Measurements from ENCODE around the gene UPF1. TPM values are rescaled to one million over a fixed set of nuclear protein-coding genes. Genes with fewer than 3 reads are reported as not detected.
A peak's percentile ranks its signal among the peaks of the same experiment; 100 is the strongest.

The UPF1 gene
- total and polyA plus RNA-seq, 2 of the 13 experiments (the other 11 are each of a cell fraction or from before 2014, with no cell fraction given): 16.9 to 41.8 TPM

DNA sequence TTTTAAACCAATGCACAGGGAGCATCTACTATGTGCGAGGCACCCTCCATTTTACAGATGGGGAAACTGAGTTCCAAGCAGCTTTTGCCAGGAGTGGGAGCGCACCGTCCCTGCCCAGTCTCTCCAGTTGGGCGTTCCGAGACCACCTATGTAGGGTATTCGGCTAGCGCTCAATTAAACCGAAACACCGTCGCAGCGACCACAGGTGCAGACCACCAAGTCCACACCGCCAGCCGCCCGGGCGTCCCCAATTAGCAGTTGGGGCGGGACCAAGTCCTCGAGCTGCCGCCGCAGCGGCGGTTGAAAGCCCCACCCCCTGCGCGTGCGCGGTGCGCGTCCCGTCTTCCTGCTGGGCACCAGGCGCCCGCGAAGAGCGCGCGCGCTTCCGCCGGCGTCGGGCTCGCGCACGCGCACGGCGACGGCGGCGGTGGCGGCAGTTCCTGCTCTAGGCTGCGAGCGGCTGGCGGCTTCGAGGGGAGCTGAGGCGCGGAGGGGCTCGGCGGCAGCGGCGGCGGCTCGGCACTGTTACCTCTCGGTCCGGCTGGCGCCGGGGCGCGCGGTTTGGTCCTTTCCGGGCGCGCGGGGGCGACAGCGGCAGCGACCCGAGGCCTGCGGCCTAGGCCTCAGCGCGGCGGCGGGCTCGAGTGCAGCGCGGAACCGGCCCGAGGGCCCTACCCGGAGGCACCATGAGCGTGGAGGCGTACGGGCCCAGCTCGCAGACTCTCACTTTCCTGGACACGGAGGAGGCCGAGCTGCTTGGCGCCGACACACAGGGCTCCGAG is at the start of gene UPF1 (continued):
- TF ChIP-seq, protein P1, sequence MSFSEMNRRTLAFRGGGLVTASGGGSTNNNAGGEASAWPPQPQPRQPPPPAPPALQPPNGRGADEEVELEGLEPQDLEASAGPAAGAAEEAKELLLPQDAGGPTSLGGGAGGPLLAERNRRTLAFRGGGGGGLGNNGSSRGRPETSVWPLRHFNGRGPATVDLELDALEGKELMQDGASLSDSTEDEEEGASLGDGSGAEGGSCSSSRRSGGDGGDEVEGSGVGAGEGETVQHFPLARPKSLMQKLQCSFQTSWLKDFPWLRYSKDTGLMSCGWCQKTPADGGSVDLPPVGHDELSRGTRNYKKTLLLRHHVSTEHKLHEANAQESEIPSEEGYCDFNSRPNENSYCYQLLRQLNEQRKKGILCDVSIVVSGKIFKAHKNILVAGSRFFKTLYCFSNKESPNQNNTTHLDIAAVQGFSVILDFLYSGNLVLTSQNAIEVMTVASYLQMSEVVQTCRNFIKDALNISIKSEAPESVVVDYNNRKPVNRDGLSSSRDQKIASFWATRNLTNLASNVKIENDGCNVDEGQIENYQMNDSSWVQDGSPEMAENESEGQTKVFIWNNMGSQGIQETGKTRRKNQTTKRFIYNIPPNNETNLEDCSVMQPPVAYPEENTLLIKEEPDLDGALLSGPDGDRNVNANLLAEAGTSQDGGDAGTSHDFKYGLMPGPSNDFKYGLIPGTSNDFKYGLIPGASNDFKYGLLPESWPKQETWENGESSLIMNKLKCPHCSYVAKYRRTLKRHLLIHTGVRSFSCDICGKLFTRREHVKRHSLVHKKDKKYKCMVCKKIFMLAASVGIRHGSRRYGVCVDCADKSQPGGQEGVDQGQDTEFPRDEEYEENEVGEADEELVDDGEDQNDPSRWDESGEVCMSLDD (CRISPR knock-in tag; IDR thresholded peaks at IDR 0.05; ENCODE audit: borderline replicate concordance): peak; percentile 36; the same call in 1 of the 2 replicates
- peak; percentile 32; the same call in 1 of the 2 replicates for TF ChIP-seq BRD4 (CRISPR knock-in tag; IDR thresholded peaks at IDR 0.05)
- 0 out of 2 replicates have a peak, but pooled peaks have one; percentile 2 for TF ChIP-seq BCL6 (CRISPR knock-in tag; IDR thresholded peaks at IDR 0.05)
- peak; percentile 80; the same call in 1 of the 2 replicates for TF ChIP-seq MEIS2 (CRISPR knock-in tag; IDR thresholded peaks at IDR 0.05)
- TF ChIP-seq KLF16 (CRISPR knock-in tag; IDR thresholded peaks at IDR 0.05): 0 out of 4 replicates have a peak, but pooled peaks of 1 of the 2 experiments have one; percentile 23
- peak; percentile 73 for TF ChIP-seq POLR2AphosphoS5 (IDR thresholded peaks at IDR 0.05; ENCODE audit: low read depth, low read length)
- 0 out of 2 replicates have a peak, but pooled peaks have one; percentile 28 for TF ChIP-seq NFKB2 (CRISPR knock-in tag; IDR thresholded peaks at IDR 0.05; ENCODE audit: borderline replicate concordance)
- no peak for TF ChIP-seq ZNF460 (CRISPR knock-in tag; IDR thresholded peaks at IDR 0.05; ENCODE audit: borderline replicate concordance)
- TF ChIP-seq CHCHD3 (CRISPR knock-in tag; IDR thresholded peaks at IDR 0.05): 0 out of 2 replicates have a peak, but pooled peaks have one; percentile 58
- peak; percentile 83 for TF ChIP-seq ZSCAN21 (CRISPR knock-in tag; IDR thresholded peaks at IDR 0.05; ENCODE audit: borderline replicate concordance)
- TF ChIP-seq, protein P2, sequence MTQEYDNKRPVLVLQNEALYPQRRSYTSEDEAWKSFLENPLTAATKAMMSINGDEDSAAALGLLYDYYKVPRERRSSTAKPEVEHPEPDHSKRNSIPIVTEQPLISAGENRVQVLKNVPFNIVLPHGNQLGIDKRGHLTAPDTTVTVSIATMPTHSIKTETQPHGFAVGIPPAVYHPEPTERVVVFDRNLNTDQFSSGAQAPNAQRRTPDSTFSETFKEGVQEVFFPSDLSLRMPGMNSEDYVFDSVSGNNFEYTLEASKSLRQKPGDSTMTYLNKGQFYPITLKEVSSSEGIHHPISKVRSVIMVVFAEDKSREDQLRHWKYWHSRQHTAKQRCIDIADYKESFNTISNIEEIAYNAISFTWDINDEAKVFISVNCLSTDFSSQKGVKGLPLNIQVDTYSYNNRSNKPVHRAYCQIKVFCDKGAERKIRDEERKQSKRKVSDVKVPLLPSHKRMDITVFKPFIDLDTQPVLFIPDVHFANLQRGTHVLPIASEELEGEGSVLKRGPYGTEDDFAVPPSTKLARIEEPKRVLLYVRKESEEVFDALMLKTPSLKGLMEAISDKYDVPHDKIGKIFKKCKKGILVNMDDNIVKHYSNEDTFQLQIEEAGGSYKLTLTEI (CRISPR knock-in tag; conservative IDR thresholded peaks at IDR 0.05): no peak
- TF ChIP-seq JARID2 (CRISPR knock-in tag; IDR thresholded peaks at IDR 0.05; ENCODE audit: insufficient replicate concordance): no peak
- peak; percentile 55; the same call in 1 of the 2 replicates for TF ChIP-seq ELF3 (CRISPR knock-in tag; IDR thresholded peaks at IDR 0.05)
- no peak; the same call in 1 of the 2 replicates for TF ChIP-seq SP4 (CRISPR knock-in tag; IDR thresholded peaks at IDR 0.05)
- TF ChIP-seq ZNF138 (CRISPR knock-in tag; IDR thresholded peaks at IDR 0.05; ENCODE audit: low read depth): 0 out of 2 replicates have a peak, but pooled peaks have one; percentile 20
- peak; percentile 15; the same call in 1 of the 2 replicates for TF ChIP-seq ETV5 (CRISPR knock-in tag; IDR thresholded peaks at IDR 0.05; ENCODE audit: borderline replicate concordance)
- no peak for TF ChIP-seq MEF2D (CRISPR knock-in tag; IDR thresholded peaks at IDR 0.05)
- TF ChIP-seq YEATS2 (CRISPR knock-in tag; IDR thresholded peaks at IDR 0.05; ENCODE audit: borderline replicate concordance): no peak
- peak; percentile 43; the same call in 1 of the 2 replicates for TF ChIP-seq KDM5B (CRISPR knock-in tag; IDR thresholded peaks at IDR 0.05; ENCODE audit: borderline replicate concordance)
- peak; percentile 87; the same call in 1 of the 2 replicates for TF ChIP-seq ZNF790 (CRISPR knock-in tag; IDR thresholded peaks at IDR 0.05; ENCODE audit: borderline replicate concordance)
- peak; percentile 88; the same call in 1 of the 2 replicates for TF ChIP-seq ZNF776 (CRISPR knock-in tag; IDR thresholded peaks at IDR 0.05)
- peak; percentile 66; the same call in 1 of the 2 replicates for TF ChIP-seq FOXC1 (CRISPR knock-in tag; IDR thresholded peaks at IDR 0.05; ENCODE audit: borderline replicate concordance)
- TF ChIP-seq ZNF713 (CRISPR knock-in tag; IDR thresholded peaks at IDR 0.05): no peak; the same call in 1 of the 2 replicates
- TF ChIP-seq, protein P3, sequence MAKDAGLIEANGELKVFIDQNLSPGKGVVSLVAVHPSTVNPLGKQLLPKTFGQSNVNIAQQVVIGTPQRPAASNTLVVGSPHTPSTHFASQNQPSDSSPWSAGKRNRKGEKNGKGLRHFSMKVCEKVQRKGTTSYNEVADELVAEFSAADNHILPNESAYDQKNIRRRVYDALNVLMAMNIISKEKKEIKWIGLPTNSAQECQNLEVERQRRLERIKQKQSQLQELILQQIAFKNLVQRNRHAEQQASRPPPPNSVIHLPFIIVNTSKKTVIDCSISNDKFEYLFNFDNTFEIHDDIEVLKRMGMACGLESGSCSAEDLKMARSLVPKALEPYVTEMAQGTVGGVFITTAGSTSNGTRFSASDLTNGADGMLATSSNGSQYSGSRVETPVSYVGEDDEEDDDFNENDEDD (CRISPR knock-in tag; IDR thresholded peaks at IDR 0.05; ENCODE audit: borderline replicate concordance): peak; percentile 82; the same call in 1 of the 2 replicates

Data from HepG2 (cell line).